Stimulated activated CD8-positive, alpha-beta memory T cell treated with anti-CD3 and anti-CD28 coated beads, Interleukin-4, amount 100 ng/mL, for 1 hour (primary cell): ENCODE data around the gene HEATR5A.
"Not testable (repeated sequence)": the region's sequence is repeated elsewhere in the genome, so short reads cannot be mapped to it uniquely, and the experiment has no call there.

Experiments
- DNase-seq, 2 donors: peaks; one replicate each; pipeline ENCODE4 v3.0.0-alpha.2; 2020; ENCODE audit warnings: low read depth in 2 of 2, low spot score in 1 of 2

Gene HEATR5A

GRCh38 chr14:31286456-31287293, 133.7 kb downstream of the HEATR5A start:
- no peak for DNase-seq

- DNase-seq: no peak
Observed at GRCh38 chr14:31283578-31284252, 136.6 kb downstream of the HEATR5A start.

- DNase-seq: no peak
Observed at GRCh38 chr14:31283153-31283552, 137.2 kb downstream of the HEATR5A start.

- DNase-seq: no peak
Observed at GRCh38 chr14:31280871-31281220, 139.5 kb downstream of the HEATR5A start.

- no peak for DNase-seq
Observed at GRCh38 chr14:31280132-31280870, 140.0 kb downstream of the HEATR5A start.

- no peak for DNase-seq
Observed at GRCh38 chr14:31278883-31279282, 141.5 kb downstream of the HEATR5A start.

GRCh38 chr14:31277085-31277484, 143.3 kb downstream of the HEATR5A start:
- no peak for DNase-seq

- DNase-seq: not testable (repeated sequence)
Observed at GRCh38 chr14:31276417-31276816, 143.9 kb downstream of the HEATR5A start.

- DNase-seq: no peak
Observed at GRCh38 chr14:31275731-31276130, 144.6 kb downstream of the HEATR5A start.

GRCh38 chr14:31271648-31272047, 148.7 kb downstream of the HEATR5A start:
- DNase-seq: no peak

GRCh38 chr14:31270196-31270772, 150.1 kb downstream of the HEATR5A start:
- DNase-seq: no peak

GRCh38 chr14:31269634-31270195, 150.6 kb downstream of the HEATR5A start:
- DNase-seq: no peak

GRCh38 chr14:31268216-31268615, 152.1 kb downstream of the HEATR5A start:
- DNase-seq: no peak

- no peak for DNase-seq
Observed at GRCh38 chr14:31266437-31267331, 153.7 kb downstream of the HEATR5A start.

- no peak for DNase-seq
Observed at GRCh38 chr14:31265701-31266398, 154.5 kb downstream of the HEATR5A start.

- no peak for DNase-seq
Observed at GRCh38 chr14:31263485-31264133, 156.7 kb downstream of the HEATR5A start.

- DNase-seq: no peak
Observed at GRCh38 chr14:31261859-31262731, 158.3 kb downstream of the HEATR5A start.

GRCh38 chr14:31261523-31261858, 158.9 kb downstream of the HEATR5A start:
- no peak for DNase-seq
